Breast epithelium (tissue), 3 donors: ENCODE measurements around the gene CDCP1.

ENCODE experiments used
- CTCF ChIP-seq, 3 donors: fragments of 450-650 bp; IDR thresholded peaks; one replicate each; pipeline ENCODE4 v1.5.1; 2016 to 2017; ENCODE audit warnings: antibody characterized with exemption in 3 of 3, mild to moderate bottlenecking in 3 of 3, moderate library complexity in 3 of 3
- POLR2A ChIP-seq: fragments of 450-650 bp; IDR thresholded peaks from one replicate; pipeline ENCODE4 v1.6.1; 2016; ENCODE audit warnings: antibody characterized with exemption, mild to moderate bottlenecking, moderate library complexity

- no peak for TF ChIP-seq CTCF (IDR thresholded peaks at IDR 0.05)
- TF ChIP-seq POLR2A: no peak
These were observed 33.0 kb upstream of the CDCP1 start for GRCh38 chr3:45179163-45179562.
